ENCODE measurements around the gene ANXA1.

ANXA1 gene

GRCh38 chr9:73141282-73141681 lies 10.4 kb upstream of the ANXA1 start:
- DNase-seq = no peak

- no peak for DNase-seq
These were observed 7.8 kb upstream of the ANXA1 start for GRCh38 chr9:73143711-73144328.

GRCh38 chr9:73146111-73146815 lies 5.4 kb upstream of the ANXA1 start:
- no peak for DNase-seq

GRCh38 chr9:73148447-73148937 lies 3.2 kb upstream of the ANXA1 start:
- DNase-seq = no peak

GRCh38 chr9:73149371-73150067 lies 2.1 kb upstream of the ANXA1 start:
- no peak for DNase-seq

- no peak for DNase-seq
These were observed 829 bp downstream of the ANXA1 start for GRCh38 chr9:73152543-73152844.

- DNase-seq = no peak
These were observed 1.3 kb downstream of the ANXA1 start for GRCh38 chr9:73152953-73153352.

GRCh38 chr9:73153793-73154227 lies 2.1 kb downstream of the ANXA1 start:
- DNase-seq = no peak

- DNase-seq = no peak
These were observed 2.6 kb downstream of the ANXA1 start for GRCh38 chr9:73154271-73154670.

- DNase-seq = no peak
These were observed 3.1 kb downstream of the ANXA1 start for GRCh38 chr9:73154722-73155121.

- DNase-seq = no peak
These were observed 3.7 kb downstream of the ANXA1 start for GRCh38 chr9:73155377-73155776.

GRCh38 chr9:73155968-73156864 lies 4.6 kb downstream of the ANXA1 start:
- no peak for DNase-seq

- no peak for DNase-seq
These were observed 5.2 kb downstream of the ANXA1 start for GRCh38 chr9:73156865-73157187.

GRCh38 chr9:73157811-73158210 lies 6.1 kb downstream of the ANXA1 start:
- DNase-seq = no peak

GRCh38 chr9:73158723-73159122 lies 7.1 kb downstream of the ANXA1 start:
- DNase-seq = no peak

- DNase-seq = no peak
These were observed 9.2 kb downstream of the ANXA1 start for GRCh38 chr9:73160868-73161267.

- no peak for DNase-seq
These were observed 11.5 kb downstream of the ANXA1 start for GRCh38 chr9:73162987-73163768.

GRCh38 chr9:73165911-73166310 lies 14.2 kb downstream of the ANXA1 start:
- no peak for DNase-seq

GRCh38 chr9:73166468-73166867 lies 14.8 kb downstream of the ANXA1 start:
- no peak for DNase-seq

- DNase-seq = no peak
These were observed 15.9 kb downstream of the ANXA1 start for GRCh38 chr9:73167614-73168013.

- no peak for DNase-seq
These were observed 16.8 kb downstream of the ANXA1 start for GRCh38 chr9:73168298-73168934.

Measured in stimulated activated CD4-positive, alpha-beta T cell treated with anti-CD3 and anti-CD28 coated beads, Interleukin-2, amount 100 ng/mL, for 24 hours (primary cell).